GM18526 (cell line): ENCODE results near the gene KDM2A.

ENCODE experiments used
- POLR2A ChIP-seq: IDR thresholded peaks from 3 replicates; pipeline ENCODE4 v1.6.1; 2011; ENCODE audit not compliant: insufficient read length; ENCODE audit errors: extremely low read depth

The KDM2A gene

DNA sequence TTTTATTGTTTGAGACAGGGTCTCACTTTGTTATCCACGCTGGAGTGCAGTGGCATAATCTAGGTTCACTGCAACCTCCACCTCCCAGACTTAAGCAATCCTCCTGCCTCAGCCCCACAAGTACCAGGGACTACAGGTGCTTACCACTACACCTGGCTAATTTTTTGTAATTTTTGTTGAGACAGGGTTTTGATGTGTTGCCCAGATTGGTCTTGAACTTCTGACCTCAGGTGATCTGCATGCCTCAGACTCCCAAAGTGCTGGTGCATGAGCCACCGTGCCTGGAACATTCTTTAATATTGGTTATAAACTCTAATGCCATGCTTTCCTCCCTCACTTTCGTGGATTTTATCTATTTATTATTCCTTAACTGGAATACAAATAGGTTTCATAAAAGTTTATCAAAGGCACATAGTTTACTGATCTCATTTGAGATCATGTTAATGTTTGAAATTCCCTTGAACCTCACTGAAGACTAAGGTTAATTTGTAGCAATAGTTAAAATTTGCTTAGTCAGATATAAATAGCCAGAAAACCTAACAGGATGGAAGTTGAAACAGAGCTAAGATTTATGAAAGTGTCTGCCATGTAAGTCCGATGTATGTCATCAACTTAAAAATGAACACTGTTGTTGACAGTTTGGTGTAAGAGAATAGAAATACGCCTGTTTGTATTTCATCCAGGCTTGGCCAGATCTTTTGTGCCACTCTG lies 27.6 kb downstream of the KDM2A start:
- no peak for TF ChIP-seq POLR2A

GRCh38 chr11:67153971-67154370 lies 34.9 kb downstream of the KDM2A start:
- TF ChIP-seq POLR2A = no peak

- TF ChIP-seq POLR2A = no peak
These were observed 35.7 kb downstream of the KDM2A start for GRCh38 chr11:67154726-67155125.

DNA sequence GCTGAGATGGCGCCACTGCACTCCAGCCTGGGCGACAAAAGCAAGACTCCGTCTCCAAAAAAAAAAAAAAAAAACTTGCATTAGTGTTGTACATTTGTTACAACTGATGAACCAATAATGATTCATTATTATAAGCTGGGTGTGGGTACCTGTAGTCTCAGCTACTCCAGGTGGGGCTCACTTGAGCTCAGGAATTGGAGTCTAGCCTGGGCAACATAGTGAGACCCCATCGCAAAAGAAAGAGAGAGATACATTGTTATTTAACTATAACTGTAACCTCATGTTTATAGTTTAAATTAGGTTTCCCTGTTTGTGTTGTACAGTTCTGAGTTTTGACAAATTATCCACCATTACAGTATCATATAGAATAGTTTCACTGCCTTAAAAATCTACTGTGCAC lies 38.6 kb downstream of the KDM2A start:
- no peak for TF ChIP-seq POLR2A

- TF ChIP-seq POLR2A = no peak
These were observed 39.2 kb downstream of the KDM2A start for GRCh38 chr11:67158221-67158620.

GRCh38 chr11:67160045-67160444 lies 41.0 kb downstream of the KDM2A start:
- TF ChIP-seq POLR2A = no peak

DNA sequence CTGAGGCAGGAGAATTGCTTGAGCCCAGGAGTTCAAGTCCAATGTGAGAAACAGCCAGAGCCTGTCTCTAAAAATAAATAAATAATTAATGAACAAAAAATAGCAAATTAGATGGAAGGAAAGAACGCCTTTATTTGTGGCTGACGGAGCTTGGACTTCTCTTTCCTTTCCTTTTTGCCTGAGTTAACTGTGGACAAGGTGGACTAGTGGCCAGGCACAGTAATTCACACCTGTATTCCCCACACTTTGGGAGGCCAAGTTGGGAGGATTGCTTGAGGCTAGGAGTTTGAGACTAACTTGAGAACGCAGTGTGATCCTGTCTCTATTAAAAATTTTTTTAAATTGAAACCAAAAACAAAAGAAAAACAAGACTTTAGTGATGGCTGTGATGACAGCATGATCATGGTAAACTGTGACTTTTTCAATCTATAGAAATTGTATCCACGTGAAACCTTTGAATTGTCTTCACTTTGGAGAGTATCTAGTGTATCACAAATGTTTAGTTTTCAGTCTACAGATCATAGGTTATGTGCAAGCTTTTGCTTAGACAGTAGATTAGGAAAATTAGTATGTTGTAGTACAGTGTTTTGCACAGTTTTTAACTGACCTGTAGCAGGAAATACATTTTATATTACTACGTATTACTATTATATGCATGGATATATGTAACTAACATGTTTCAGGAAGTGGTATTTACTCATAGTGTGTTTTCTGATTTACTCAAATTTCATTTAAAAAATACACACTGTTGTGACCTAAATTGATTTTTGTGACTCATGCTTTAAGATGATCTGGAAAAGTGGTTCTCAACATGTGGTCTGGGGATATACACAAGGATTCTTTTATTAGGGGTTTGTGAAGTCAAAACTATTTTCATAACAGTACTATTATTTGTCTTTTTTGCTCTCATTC lies 42.1 kb downstream of the KDM2A start:
- TF ChIP-seq POLR2A = no peak

- no peak for TF ChIP-seq POLR2A
These were observed 43.9 kb downstream of the KDM2A start for GRCh38 chr11:67163006-67163405.

GRCh38 chr11:67165623-67166022 lies 46.6 kb downstream of the KDM2A start:
- TF ChIP-seq POLR2A = no peak

GRCh38 chr11:67167091-67167490 lies 48.0 kb downstream of the KDM2A start:
- no peak for TF ChIP-seq POLR2A

DNA sequence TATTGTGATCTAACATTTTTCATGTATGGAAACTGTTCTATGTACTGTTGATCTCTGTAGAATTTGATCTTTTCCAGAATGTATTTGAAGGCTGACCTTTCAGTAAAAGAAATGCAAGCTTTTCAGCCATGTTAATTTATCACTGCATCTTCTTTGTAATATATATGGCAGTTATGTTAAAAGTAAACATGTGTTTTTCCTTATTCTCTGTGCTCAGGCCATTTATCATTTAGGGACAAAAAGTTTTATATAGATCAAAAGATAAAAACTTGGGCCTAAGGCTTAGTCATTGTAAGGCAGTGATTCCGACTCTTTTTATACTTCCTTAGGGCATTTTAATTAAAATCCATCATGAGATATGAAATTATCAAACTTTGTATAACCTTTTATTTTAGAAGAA lies 48.7 kb downstream of the KDM2A start:
- TF ChIP-seq POLR2A = no peak

GRCh38 chr11:67174311-67174710 lies 55.2 kb downstream of the KDM2A start:
- no peak for TF ChIP-seq POLR2A

DNA sequence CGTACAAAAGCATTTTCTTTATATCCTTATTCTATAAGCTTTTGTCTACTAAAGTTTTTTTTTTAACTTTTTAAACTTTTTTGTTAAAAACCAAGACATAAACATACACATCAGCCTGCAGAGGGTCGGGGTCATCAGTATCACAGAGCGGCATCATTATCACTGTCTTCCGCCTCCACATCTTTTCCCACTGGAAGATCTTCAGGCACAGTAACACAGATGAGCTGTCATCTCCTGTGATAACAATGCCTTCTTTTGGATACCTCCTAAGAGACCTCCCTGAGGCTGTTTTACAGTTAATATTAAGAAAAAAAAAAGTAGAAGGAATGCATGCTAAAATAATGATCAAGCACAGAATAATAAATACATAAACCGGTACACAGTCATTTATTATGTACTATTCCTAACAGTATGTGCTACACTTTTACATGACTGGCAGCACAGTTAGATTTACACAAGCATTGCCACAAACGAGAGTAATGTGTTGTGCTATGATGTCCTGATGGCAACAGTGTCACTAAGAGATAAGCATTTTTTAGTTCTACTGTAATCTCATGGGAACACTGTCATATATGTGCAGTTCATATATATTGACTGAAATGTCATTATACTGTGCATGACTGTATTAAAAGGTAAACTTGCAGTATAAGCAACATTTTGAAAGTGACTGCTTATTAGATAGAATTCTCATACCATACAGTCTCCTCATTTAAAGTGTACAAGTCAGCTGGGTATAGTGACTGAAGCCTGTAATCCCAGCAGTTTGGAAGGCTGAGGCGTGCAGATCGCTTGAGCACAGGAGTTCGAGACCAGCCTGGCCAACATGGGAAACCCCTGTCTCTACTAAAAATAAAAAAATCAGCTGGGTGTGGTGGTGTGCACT lies 58.6 kb downstream of the KDM2A start:
- no peak for TF ChIP-seq POLR2A

DNA sequence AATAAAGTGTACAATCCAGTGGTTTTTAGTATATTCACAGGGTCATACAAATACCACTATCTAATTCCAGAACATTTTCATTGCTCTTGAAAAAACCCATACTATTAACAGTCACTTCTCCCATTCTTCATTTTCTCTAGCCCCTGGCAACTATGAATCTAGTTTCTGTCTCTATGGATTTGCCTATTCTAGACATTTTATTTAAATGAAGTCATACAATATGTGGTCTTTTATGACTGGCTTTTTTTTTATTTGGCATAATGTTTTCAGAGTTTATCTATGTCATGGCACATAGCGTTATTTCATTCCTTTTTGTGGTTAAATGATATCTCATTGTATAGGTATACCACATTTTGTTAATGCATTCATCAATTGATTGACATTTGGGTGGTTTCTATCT lies 59.4 kb downstream of the KDM2A start:
- TF ChIP-seq POLR2A = no peak

GRCh38 chr11:67178878-67179277 lies 59.8 kb downstream of the KDM2A start:
- TF ChIP-seq POLR2A = no peak

- TF ChIP-seq POLR2A = no peak
These were observed 60.9 kb downstream of the KDM2A start for GRCh38 chr11:67179892-67180490.

DNA sequence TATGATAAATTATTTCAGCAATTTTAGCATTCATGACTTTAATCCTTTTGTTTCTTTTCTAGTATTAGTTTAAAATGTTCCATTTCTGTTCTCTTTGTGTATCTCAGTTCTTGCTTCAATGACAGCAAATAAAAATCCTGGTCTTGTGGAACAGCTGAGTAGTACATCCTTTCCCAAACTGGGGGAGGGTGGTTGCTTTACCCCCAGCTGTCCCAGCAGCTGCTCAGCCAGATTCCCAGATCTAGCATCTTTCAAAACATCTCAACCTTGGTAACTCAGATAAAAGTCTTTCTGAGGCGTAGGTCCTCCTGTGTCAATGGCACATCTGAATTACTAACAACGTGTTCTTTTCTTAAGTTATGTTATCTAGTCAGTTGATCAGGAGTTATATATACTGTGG lies 75.0 kb downstream of the KDM2A start:
- TF ChIP-seq POLR2A = no peak
